ENCODE data around the gene HOXD13. TPM values are rescaled to one million over a fixed set of nuclear protein-coding genes. Genes with fewer than 3 reads are reported as not detected.

Gene HOXD13
- total RNA-seq, 1 experiment from 2014 or later: 11.8 TPM

DNA sequence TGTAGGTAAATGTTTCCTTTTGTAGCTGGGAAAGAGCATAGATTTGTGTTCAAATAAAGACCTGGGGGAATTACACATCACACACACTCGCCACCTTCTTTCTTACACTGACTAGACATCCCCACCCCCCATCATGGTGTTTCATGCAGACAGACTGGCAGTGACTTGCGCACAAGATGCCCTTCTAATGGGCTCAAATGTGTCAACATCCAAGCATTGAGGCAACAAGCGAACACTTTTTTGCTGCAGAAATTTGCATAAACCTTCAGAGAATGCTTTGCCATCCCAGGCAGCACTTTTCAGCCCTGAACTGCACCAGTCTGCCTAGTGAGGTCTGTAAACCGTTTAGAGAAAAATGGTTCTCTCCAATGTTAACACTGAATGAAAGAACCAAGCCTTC lies 41.5 kb downstream of the HOXD13 start:
- in situ Hi-C loops (cut with HindIII; ENCODE audit: low pct_unique_long_range_greater_than_20kb, low sequenced_read_pairs): no loop called here
- no peak for DNase-seq (ENCODE audit: low read depth, low spot score)

- DNase-seq (ENCODE audit: low read depth, low spot score): peak; percentile 38
- in situ Hi-C loops (cut with HindIII; ENCODE audit: low pct_unique_long_range_greater_than_20kb, low sequenced_read_pairs): no loop called here
Measured at GRCh38 chr2:176135035-176135440, 42.5 kb downstream of the HOXD13 start.

DNA sequence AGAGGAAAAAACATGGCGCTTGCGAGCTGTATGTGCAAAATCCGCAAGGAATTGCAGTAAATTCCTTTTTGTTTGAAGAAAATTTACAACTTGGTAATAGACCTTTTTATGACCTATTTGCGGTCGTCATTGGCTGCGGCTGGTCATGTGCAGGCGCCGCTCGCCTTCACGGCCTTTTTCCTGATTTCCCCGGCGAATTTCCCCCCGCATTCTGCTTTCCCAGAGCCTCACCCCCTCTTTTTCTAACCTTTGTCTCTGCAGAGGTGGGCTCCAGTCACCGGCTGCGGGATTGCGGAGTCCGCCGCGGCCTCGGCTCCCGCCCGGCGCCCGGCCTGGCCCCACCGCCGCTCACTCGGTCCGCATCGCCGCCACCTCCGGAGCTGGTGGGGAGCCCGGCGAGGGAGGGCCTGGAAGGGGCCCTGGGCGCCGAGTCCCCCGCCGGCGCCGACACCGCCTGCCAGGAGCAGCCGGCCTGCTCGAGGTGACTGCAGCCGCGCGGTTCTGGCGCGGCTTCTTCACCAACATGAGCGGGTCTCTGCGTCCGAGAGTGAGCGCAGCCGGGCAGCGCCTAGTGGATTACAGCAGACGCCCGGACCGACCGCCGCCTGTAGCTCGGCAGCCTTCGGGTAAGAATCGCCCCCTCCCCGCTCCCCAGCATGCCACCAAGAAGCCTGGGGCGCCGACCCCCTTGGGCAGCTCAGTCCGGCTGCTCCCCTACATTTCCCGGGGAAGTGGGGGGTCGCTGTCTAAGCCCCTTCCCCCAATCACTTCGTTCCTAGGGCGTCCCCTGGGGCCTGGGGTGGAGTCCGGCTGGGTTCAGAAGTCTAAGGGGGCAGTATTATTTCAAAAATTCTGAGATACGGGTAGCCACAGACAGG lies 44.1 kb downstream of the HOXD13 start:
- in situ Hi-C loops (cut with HindIII; ENCODE audit: low pct_unique_long_range_greater_than_20kb, low sequenced_read_pairs): no loop called here
- DNase-seq (ENCODE audit: low read depth, low spot score): peak; percentile 26

DNA sequence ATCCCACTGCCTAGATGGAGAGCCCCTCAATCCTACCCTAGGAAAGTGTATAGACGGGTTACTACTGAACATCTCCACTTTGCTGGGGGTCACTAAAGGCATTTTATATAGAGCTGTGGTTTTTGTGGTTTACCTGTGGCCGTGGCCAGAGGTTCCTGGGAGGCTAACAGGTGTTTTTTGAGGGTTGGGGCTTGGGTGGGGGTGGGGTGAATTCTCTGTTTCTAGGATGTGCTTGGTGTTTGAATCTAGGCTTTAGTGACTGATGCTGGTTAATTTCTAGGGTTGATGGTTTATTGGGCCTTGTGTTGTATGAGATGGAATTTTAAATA lies 44.7 kb downstream of the HOXD13 start:
- in situ Hi-C loops (cut with HindIII; ENCODE audit: low pct_unique_long_range_greater_than_20kb, low sequenced_read_pairs): no loop called here
- DNase-seq (ENCODE audit: low read depth, low spot score): no peak

- in situ Hi-C loops (cut with HindIII; ENCODE audit: low pct_unique_long_range_greater_than_20kb, low sequenced_read_pairs): no loop called here
- DNase-seq (ENCODE audit: low read depth, low spot score): no peak
Measured at GRCh38 chr2:176137906-176138305, 45.4 kb downstream of the HOXD13 start.

- in situ Hi-C loops (cut with HindIII; ENCODE audit: low pct_unique_long_range_greater_than_20kb, low sequenced_read_pairs): no loop called here
- DNase-seq (ENCODE audit: low read depth, low spot score): no peak
Measured at GRCh38 chr2:176138526-176138922, 46.0 kb downstream of the HOXD13 start.

DNA sequence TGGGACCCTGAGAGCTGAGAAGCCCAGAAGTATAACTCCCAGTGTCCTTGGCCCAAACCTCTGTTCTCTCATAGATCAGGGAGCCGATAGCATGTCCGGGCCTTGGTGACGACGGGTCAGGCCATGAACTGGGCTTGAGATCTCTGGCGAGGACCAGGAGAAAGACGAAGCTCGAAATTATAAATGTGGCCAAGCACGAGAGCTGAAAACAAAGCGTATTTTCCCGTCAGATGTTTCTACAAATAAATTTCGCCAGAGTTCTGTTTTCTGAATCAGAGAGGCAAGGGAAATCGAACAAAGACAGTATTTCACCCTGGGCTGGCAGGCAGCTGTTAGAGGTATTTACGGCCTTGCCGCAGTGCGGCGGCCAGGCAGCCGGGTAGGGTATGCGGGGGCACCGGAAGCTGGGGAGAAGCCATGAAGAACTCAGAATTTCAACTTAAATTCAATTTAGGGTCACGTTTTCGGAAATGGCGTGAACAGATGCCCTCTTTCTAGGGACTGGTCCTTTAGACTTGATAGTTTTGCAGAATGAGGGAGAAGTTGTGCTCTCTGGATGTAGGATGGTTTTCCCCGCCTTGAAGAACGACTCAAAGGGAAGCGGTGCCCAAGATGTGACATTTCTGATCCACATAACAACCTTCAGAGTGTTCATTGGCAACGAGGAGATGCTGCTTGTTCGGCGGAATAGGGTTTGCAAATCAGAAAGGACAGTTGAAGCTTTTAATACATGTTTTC lies 46.6 kb downstream of the HOXD13 start:
- in situ Hi-C loops (cut with HindIII; ENCODE audit: low pct_unique_long_range_greater_than_20kb, low sequenced_read_pairs): no loop called here
- DNase-seq (ENCODE audit: low read depth, low spot score): no peak

DNA sequence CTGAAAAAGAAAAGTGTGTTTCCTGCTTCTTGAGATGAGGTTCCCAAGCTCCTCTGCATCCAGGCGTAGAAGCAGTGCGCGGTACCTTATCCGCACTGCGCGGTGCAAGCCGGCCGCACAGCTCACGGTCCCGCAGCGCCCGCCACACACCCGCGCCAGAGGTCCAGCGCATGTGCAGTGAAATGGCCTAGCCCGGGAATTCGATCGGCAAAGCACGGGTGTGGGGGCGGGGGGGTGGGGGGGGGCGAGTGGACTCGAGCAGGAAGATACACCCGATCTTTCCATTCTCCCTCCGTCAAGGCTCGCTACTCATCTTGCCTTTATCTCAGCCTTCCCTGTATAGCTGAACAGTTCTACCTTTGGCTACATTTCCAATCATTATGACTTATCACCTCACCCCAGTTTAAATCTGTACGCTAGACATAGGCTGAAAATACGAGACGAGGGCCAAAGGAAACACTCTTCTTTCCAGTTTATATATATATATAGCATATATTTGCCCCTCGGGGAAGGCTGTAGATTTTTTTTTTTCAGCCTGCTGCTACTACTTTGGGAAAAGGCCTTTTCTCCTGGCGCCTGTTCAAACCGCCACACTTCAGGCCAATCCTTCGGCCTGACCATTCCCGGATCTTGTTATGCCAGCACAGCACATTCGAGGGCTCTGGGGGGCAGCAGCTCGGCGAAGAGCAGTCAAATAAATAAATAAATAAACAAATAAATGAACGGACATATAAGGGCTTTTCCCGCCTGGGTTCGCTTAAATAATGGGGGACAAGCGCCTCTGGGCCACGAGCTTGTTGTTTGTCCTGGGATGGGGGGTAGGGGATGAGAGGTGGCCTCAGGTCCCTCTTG lies 47.4 kb downstream of the HOXD13 start:
- in situ Hi-C loops (cut with HindIII; ENCODE audit: low pct_unique_long_range_greater_than_20kb, low sequenced_read_pairs): no loop called here

GRCh38 chr2:176140513-176141317 lies 48.2 kb downstream of the HOXD13 start:
- peak; percentile 80 for DNase-seq (ENCODE audit: low read depth, low spot score)

More for the DNA sequence above, 47.4 kb downstream of the HOXD13 start:
- no peak for DNase-seq (ENCODE audit: low read depth, low spot score)

DNA sequence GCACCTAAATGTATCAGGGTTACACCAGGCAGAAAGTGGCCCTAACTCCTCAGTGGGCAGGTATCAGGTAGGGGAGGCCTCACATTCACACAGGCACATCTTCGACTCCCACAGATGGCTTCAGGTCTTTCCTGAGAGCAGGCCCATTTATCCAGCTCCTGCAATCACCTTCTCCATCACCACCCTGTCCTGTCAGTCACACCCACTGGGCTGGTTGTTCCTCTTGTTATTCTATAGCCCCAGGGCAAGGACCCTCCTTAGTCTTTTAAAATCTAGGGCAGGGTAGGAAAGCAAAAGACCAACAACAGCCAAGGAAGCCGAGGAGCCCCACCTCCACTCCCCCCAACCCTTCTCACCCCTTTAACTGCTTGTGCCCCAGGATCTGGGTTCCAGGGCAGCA lies 49.8 kb downstream of the HOXD13 start:
- DNase-seq (ENCODE audit: low read depth, low spot score): no peak
- in situ Hi-C loops (cut with HindIII; ENCODE audit: low pct_unique_long_range_greater_than_20kb, low sequenced_read_pairs): no loop called here

More at GRCh38 chr2:176140513-176141317, 48.2 kb downstream of the HOXD13 start:
- in situ Hi-C loops (cut with HindIII; ENCODE audit: low pct_unique_long_range_greater_than_20kb, low sequenced_read_pairs): no loop called here

Other genes with a start within 250 kb of the HOXD13 start
- 54.0 and 59.8 TPM in 2 replicates for gene LNPK, start 90.5 kb upstream of the HOXD13 start, total RNA-seq (2014; rRNA removed; shearing (Covaris generic))
- not detected in 2 replicates for gene EVX2, start 8.8 kb upstream of the HOXD13 start, total RNA-seq (2014; rRNA removed; shearing (Covaris generic))
- gene HOXD12, start 7.1 kb downstream of the HOXD13 start, total RNA-seq (2014; rRNA removed; shearing (Covaris generic)): 0.42 TPM in 1 of 2 replicates, not detected in the other
- 0.37 and 0.53 TPM in 2 replicates for gene HOXD11, start 14.6 kb downstream of the HOXD13 start, total RNA-seq (2014; rRNA removed; shearing (Covaris generic))
- 1.3 TPM in 1 of 2 replicates, not detected in the other for gene HOXD10, start 24.1 kb downstream of the HOXD13 start, total RNA-seq (2014; rRNA removed; shearing (Covaris generic))
- gene HOXD9, start 30.0 kb downstream of the HOXD13 start, total RNA-seq (2014; rRNA removed; shearing (Covaris generic)): 0.18 and 0.59 TPM in 2 replicates
- gene HOXD8, start 37.0 kb downstream of the HOXD13 start, total RNA-seq (2014; rRNA removed; shearing (Covaris generic)): 14.5 and 19.7 TPM in 2 replicates
- 3.6 and 4.2 TPM in 2 replicates for gene HOXD4, start 58.8 kb downstream of the HOXD13 start, total RNA-seq (2014; rRNA removed; shearing (Covaris generic))
- 4.9 and 5.5 TPM in 2 replicates for gene HOXD3, start 64.6 kb downstream of the HOXD13 start, total RNA-seq (2014; rRNA removed; shearing (Covaris generic))
- 9.8 and 10.3 TPM in 2 replicates for gene HOXD1, start 95.9 kb downstream of the HOXD13 start, total RNA-seq (2014; rRNA removed; shearing (Covaris generic))
- 85.3 and 86.0 TPM in 2 replicates for gene MTX2, start 176.7 kb downstream of the HOXD13 start, total RNA-seq (2014; rRNA removed; shearing (Covaris generic))

All from SK-MEL-5 (cell line).